Spleen (tissue), 7 donors: Measurements from ENCODE around the gene RPGRIP1.

ENCODE experiments used
- CTCF ChIP-seq, 11 experiments: fragments of 200-600 bp in 7 of 11; fragments of 450-650 bp in 4 of 11; sonication (generic) in 4 of 11; IDR thresholded peaks in 8 of 11; conservative IDR thresholded peaks in 3 of 11; 1 replicate in 7 of 11; 2 replicates in 4 of 11; pipeline versions ENCODE4 v1.4.0 to v1.8.0; 2016 to 2021; ENCODE audit warnings: antibody characterized with exemption in 11 of 11, inconsistent platforms in 4 of 11, mild to moderate bottlenecking in 1 of 11
- POLR2A ChIP-seq, 3 donors: fragments of 450-650 bp; IDR thresholded peaks; one replicate each; pipeline ENCODE4 v1.5.1; 2017; ENCODE audit warnings: antibody characterized with exemption in 3 of 3, mild to moderate bottlenecking in 1 of 3
- POLR2AphosphoS5 ChIP-seq, 3 donors: sonication (generic); formaldehyde crosslinking; IDR thresholded peaks; one replicate each; pipeline ENCODE4 v1.5.1; 2017; ENCODE audit warnings: antibody characterized with exemption in 3 of 3
- donor health status: DM: no; HTN: no; CAD: no; lungs with moderate emphysema.
- donor health status: DM: no; HTN: no; CAD: no.
- donor health status: DM: no; HTN: no; CAD: no.

GRCh38 chr14:21251215-21251614 is 28.7 kb upstream of the RPGRIP1 start:
- TF ChIP-seq POLR2AphosphoS5 (IDR thresholded peaks at IDR 0.05) (no peak), CTCF (IDR thresholded peaks at IDR 0.05 in 8 of 11, conservative IDR thresholded peaks at IDR 0.05 in 3 of 11) (no peak), POLR2A (IDR thresholded peaks at IDR 0.05) (no peak)
